ENCODE measurements around the gene NLRC4. TPM values are rescaled to one million over a fixed set of nuclear protein-coding genes. Genes with fewer than 3 reads are reported as not detected.
A peak's percentile ranks its signal among the peaks of the same experiment; 100 is the strongest.
"Not testable (repeated sequence)": the region's sequence is repeated elsewhere in the genome, so short reads cannot be mapped to it uniquely, and the experiment has no call there.

Gene NLRC4
- total and polyA plus RNA-seq, 2 of the 8 experiments (the other 6 are each of a cell fraction or from before 2014, with no cell fraction given): not detected

GRCh38 chr2:32277363-32277673, 12.6 kb upstream of the NLRC4 start (continued):
- TF ChIP-seq ATF3 (IDR thresholded peaks at IDR 0.05; ENCODE audit: insufficient read depth, low read depth, low read length) (no peak), RFX5 (IDR thresholded peaks at IDR 0.05; ENCODE audit: borderline replicate concordance, low read depth, low read length) (no peak)

DNA sequence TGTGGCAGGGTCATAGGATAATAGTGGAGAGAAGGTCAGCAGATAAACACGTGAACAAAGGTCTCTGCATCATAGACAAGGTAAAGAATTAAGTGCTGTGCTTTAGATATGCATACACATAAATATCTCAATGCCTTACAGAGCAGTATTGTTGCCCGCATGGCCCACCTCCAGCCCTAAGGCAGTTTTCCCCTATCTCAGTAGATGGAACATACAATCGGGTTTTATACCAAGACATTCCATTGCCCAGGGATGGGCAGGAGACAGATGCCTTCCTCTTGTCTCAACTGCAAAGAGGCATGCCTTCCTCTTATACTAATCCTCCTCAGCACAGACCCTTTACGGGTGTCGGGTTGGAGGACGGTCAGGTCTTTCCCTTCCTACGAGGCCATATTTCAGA, 11.1 kb upstream of the NLRC4 start:
- H4K5ac ChIP-seq (ENCODE audit: insufficient read length, low read depth, low read length); H2BK5ac ChIP-seq (ENCODE audit: low read depth, low read length); H4K8ac ChIP-seq (ENCODE audit: extremely low read depth, insufficient read depth, low read length); POLR2A ChIA-PET (ENCODE audit: partially characterized antibody); H2AK5ac ChIP-seq (ENCODE audit: low read depth, low read length); H2BK20ac ChIP-seq (ENCODE audit: low read length); H3K9me3 ChIP-seq (ENCODE audit: insufficient read depth in 2 of 2, low read depth in 1 of 2, low read length in 1 of 2); H4K20me1 ChIP-seq (replicated peaks in 1 of 2; ENCODE audit: control insufficient read depth in 1 of 2, insufficient read depth in 2 of 2, low read length in 2 of 2); H3K23ac ChIP-seq (ENCODE audit: insufficient read length); H2AFZ ChIP-seq (ENCODE audit: low read length); H3K79me1 ChIP-seq (ENCODE audit: low read depth, low read length); H3K9ac ChIP-seq (replicated peaks in 1 of 4; ENCODE audit: extremely low read depth in 1 of 4, low read depth in 3 of 4, low read length in 3 of 4); H2BK15ac ChIP-seq (ENCODE audit: low read length); H2BK120ac ChIP-seq (replicated peaks; ENCODE audit: low read depth, low read length); CTCF ChIA-PET (ENCODE audit: partially characterized antibody); H4K91ac ChIP-seq (replicated peaks; ENCODE audit: insufficient read length, low read length); H3K14ac ChIP-seq (ENCODE audit: insufficient read length); H3K36me3 ChIP-seq (ENCODE audit: control insufficient read depth in 2 of 4, insufficient read depth in 4 of 4, low read length in 3 of 4); H3K4me1 ChIP-seq (replicated peaks in 1 of 4; ENCODE audit: control insufficient read depth in 3 of 4, insufficient read depth in 4 of 4, low read length in 3 of 4); H3K4me3 ChIP-seq (ENCODE audit: extremely low read depth in 1 of 4, insufficient read depth in 2 of 4, low read depth in 3 of 4, low read length in 4 of 4); H3K56ac ChIP-seq (replicated peaks; ENCODE audit: insufficient read length, low read depth, low read length); H3K23me2 ChIP-seq (ENCODE audit: low read depth, low read length); H3K4me2 ChIP-seq (ENCODE audit: insufficient read depth in 1 of 2, low read depth in 2 of 2, low read length in 2 of 2); H3K18ac ChIP-seq (ENCODE audit: extremely low read depth, low read length); H3K27me3 ChIP-seq (replicated peaks in 1 of 4; ENCODE audit: control insufficient read depth in 3 of 4, extremely low read depth in 1 of 4, insufficient read depth in 3 of 4, low read length in 3 of 4); H3K27ac ChIP-seq (ENCODE audit: low read depth, low read length); H3K4ac ChIP-seq (replicated peaks; ENCODE audit: insufficient read length, low read depth, low read length); FAIRE-seq; H2BK12ac ChIP-seq (ENCODE audit: low read depth, low read length): not testable (repeated sequence)
- 89% methylated on average over 7 of the region's 7 CpGs; no CpG with 5 or more reads in 1 of the 2 experiments for WGBS, 2 experiments (ENCODE audit: extremely low coverage in 1 of 2, insufficient coverage in 1 of 2, insufficient read length in 1 of 2, insufficient replicate concordance in 2 of 2, low coverage in 1 of 2, low lambda C conversion rate in 2 of 2, missing lambda C conversion rate in 1 of 2)
- peak in 1 of 2 experiments; percentile 7 for DNase-seq (ENCODE audit: low read depth in 1 of 2, low spot score in 2 of 2)
- H3K79me2 ChIP-seq (ENCODE audit: control insufficient read depth in 1 of 2, insufficient read depth in 2 of 2, low read length in 2 of 2): peaks cover 0 to 10% of the 10 kb centered on the region in 2 experiments; a peak in 2 of 4 replicates

Data from H1 (cell line).